Activated CD4-positive, CD25-positive, alpha-beta regulatory T cell (primary cell): ENCODE data around the gene GJA8.
"Not testable (repeated sequence)": the region's sequence is repeated elsewhere in the genome, so short reads cannot be mapped to it uniquely, and the experiment has no call there.

Source experiments
- DNase-seq, 4 experiments: peaks; one replicate each; lab custom pipeline; 2025; lab: John Stamatoyannopoulos, UW

The GJA8 gene

DNA sequence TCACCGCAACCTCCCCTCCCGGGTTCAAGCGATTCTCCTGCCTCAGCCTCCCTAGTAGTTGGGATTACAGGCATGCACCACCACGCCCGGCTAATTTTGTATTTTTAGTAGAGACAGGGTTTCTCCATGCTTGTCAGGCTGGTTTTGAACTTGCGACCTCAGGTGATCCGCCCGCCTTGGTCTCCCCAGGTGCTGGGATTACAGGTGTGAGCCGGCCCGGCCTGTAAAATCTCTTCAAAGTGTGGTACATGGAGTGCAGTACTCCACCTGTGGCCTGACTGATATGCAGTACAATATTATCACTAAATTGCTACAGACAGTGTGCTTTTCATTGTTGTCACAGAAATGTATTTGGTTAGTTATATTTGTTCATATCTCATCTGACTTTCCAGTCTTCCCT is 25.1 kb downstream of the GJA8 start:
- not testable (repeated sequence) for DNase-seq

DNA sequence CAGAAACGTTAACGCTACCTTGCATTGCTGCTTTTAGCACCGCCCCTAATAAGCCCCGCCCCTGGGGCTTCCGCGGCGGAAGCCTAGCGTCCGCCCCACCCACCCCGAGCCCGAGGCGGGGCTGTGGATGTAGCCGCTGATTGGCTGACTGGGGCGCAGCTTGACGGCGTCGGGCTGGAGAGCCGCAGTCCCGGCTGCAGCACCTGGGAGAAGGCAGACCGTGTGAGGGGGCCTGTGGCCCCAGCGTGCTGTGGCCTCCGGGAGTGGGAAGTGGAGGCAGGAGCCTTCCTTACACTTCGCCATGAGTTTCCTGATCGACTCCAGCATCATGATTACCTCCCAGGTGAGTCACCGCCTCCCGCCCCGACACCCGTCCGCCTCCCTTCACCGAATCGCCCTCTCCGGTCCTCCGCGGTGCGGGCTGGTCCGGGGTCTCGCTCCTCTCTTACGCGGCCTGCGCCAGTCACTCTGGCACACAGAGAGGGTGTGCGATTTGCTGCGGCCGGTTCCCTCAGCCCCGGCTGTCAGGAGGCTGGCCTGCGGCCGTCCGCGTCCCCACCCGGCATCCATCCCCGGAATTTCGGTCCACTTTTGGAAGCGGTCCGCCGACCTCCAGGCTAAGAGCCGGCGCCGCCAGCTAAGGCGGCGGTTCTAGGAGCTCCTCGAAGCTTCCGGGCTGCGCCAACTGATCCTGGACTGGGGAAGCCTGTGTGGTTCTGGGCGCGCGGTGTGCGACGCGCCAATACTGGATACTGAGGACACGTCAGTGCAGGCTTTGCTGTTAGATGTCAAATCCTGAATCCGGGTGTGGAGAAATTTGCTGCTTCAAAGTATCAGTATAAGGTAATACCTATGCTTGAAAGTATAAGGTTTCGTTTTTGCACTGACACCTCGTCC is 25.9 kb downstream of the GJA8 start, which contains the start of gene GPR89B:
Gene GPR89B, plus strand, starts transcription at position 185 of the 897 bp plus-strand sequence. Its CDS starts 117 bp downstream, at position 302.
- DNase-seq, result peak; percentile 66 to 89 (median 82)

DNA sequence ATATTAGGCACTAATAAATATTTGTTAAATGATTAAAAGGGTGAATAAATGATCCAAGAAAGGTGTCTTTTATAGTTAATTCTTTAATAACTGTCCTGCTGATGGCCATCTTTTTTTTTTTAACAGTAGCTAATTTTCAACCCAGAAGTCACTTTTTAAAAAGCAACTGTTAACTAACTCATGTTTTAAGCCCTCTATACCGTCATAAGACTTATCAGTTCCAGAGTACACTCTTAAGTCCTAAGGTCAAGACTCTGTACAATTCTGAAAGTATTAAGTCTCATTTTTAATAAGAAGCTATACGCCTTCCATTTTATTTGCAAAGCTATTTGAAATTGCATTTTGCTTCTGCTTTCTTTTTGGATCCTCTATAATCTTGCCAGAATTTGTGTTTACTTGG is 28.5 kb downstream of the GJA8 start:
- DNase-seq, result not testable (repeated sequence)

DNA sequence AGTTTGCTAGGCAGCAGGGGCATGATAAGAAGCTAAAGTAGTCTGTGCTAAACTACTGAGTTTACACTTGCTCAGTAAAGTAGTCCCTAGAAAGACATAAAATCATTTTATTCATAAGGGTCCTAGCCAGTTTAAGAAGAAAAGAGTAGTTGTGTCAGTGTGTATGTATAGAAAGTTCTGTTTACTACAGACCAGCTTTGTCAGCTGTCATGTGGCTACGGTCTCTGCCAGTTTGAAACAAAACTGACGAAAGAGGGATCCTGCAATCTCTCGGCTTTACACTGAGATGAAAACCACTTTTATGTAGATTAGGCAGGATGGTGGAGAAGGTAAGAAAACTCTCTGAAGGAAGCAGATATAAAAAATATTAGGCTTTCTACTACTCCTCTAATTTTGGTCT is 32.7 kb downstream of the GJA8 start:
- DNase-seq, result not testable (repeated sequence)

DNA sequence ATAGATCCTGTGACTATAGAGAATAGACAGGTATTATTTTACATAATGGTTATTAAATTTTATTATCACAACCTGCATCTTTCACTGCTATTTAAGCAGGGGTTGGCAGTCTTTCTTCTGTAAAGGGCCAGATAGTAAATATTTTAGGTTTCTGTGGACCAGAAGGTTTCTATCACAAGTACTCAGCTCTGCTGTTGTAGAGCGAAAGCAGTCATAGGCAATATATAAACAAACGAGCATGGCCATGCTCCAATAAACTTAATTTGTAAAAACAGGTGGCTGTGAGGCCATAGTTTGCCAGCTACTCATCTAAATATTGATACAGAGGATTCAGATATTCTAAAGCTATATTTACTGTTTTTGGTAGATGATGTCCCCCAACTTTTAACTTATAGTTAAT is 37.9 kb downstream of the GJA8 start:
- DNase-seq, result not testable (repeated sequence)

DNA sequence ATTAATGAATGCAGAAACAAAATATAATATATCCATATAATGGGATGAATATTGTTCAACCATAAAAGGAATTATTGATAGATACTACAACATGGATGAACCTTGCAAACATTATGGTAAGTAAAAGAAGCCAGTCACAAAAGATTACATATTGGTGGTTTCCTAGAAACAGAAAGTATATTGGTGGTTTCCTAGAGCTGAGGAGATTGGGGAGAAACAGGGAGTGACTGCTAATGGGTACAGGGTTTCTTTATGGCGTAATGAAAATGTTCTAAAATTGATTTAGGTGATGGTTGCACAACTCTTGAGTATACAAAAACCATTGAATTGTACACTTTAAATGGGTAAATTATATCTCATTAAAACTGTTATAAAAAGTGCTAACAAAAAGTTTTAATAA is 40.0 kb downstream of the GJA8 start:
- not testable (repeated sequence) for DNase-seq

DNA sequence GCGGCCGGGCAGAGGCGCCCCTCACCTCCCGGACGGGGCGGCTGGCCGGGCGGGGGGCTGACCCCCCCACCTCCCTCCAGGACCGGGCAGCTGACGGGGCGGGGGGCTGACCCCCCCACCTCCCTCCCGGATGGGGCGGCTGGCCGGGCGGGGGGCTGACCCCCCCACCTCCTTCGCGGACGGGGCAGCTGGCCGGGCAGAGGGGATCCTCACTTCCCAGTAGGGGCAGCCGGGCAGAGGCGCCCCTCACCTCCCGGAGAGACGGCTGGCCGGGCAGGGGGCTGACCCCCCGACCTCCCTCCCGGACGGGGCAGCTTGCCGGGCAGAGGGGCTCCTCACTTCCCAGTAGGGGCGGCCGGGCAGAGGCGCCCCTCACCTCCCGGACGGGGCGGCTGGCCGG is 46.9 kb downstream of the GJA8 start:
- DNase-seq, result not testable (repeated sequence)
